HG03575 (cell line): ENCODE results near the gene GNG12.

Source experiments
- ATAC-seq: cut with Tn5 transposase; IDR thresholded peaks from one replicate; pipeline ENCODE4 v1.9.1; 2021; ENCODE audit not compliant: unreplicated experiment, insufficient number of reproducible peaks, low FRiP score; ENCODE audit errors: extremely low read depth

The GNG12 gene

GRCh38 chr1:67723620-67724019 is 109.6 kb downstream of the GNG12 start:
- peak; percentile 48 for ATAC-seq

GRCh38 chr1:67723126-67723525 is 110.1 kb downstream of the GNG12 start:
- no peak for ATAC-seq

GRCh38 chr1:67722292-67722944 is 110.8 kb downstream of the GNG12 start:
- no peak for ATAC-seq

- ATAC-seq, result no peak
Observed at GRCh38 chr1:67721650-67722291, 111.5 kb downstream of the GNG12 start.

GRCh38 chr1:67721112-67721511 is 112.2 kb downstream of the GNG12 start:
- ATAC-seq, result no peak

- ATAC-seq, result no peak
Observed at GRCh38 chr1:67719329-67720196, 113.7 kb downstream of the GNG12 start.

GRCh38 chr1:67717876-67718275 is 115.4 kb downstream of the GNG12 start:
- ATAC-seq, result no peak

- ATAC-seq, result no peak
Observed at GRCh38 chr1:67716800-67717199, 116.5 kb downstream of the GNG12 start.

- no peak for ATAC-seq
Observed at GRCh38 chr1:67715819-67716218, 117.4 kb downstream of the GNG12 start.

GRCh38 chr1:67713057-67713846 is 120.0 kb downstream of the GNG12 start:
- ATAC-seq, result no peak

GRCh38 chr1:67711855-67712212 is 121.4 kb downstream of the GNG12 start:
- ATAC-seq, result peak; percentile 81

- ATAC-seq, result no peak
Observed at GRCh38 chr1:67711158-67711854, 122.0 kb downstream of the GNG12 start.

- no peak for ATAC-seq
Observed at GRCh38 chr1:67710417-67710816, 122.8 kb downstream of the GNG12 start.

- no peak for ATAC-seq
Observed at GRCh38 chr1:67708606-67709005, 124.7 kb downstream of the GNG12 start.

GRCh38 chr1:67705735-67706453 is 127.4 kb downstream of the GNG12 start:
- ATAC-seq, result no peak

GRCh38 chr1:67704351-67704750 is 128.9 kb downstream of the GNG12 start:
- no peak for ATAC-seq

GRCh38 chr1:67701876-67702275 is 131.4 kb downstream of the GNG12 start:
- no peak for ATAC-seq
